Nephron (organoid): ENCODE results near the gene LAMB2.
A peak's percentile ranks its signal among the peaks of the same experiment; 100 is the strongest.

ENCODE experiments used
- H3K27ac Mint-ChIP-seq, 3 experiments: 2 replicates each; pipeline ENCODE4 v1.8.0; 2020; ENCODE audit warnings: mixed read lengths in 3 of 3, mild to moderate bottlenecking in 2 of 3, moderate library complexity in 1 of 3
- H3K27me3 Mint-ChIP-seq: 2 replicates; pipeline ENCODE4 v1.8.0; 2021; ENCODE audit warnings: low read depth, mild to moderate bottlenecking, moderate library complexity, mixed read lengths
- H3K36me3 Mint-ChIP-seq: 2 replicates; pipeline ENCODE4 v1.8.0; 2020; ENCODE audit warnings: low read depth, mixed read lengths
- H3K4me1 Mint-ChIP-seq: 2 replicates; pipeline ENCODE4 v1.8.0; 2020; ENCODE audit warnings: mixed read lengths
- H3K4me3 Mint-ChIP-seq, 3 experiments: 2 replicates each; pipeline ENCODE4 v1.8.0; 2020; ENCODE audit warnings: mild to moderate bottlenecking in 3 of 3, mixed read lengths in 3 of 3, moderate library complexity in 2 of 3
- H3K9me3 Mint-ChIP-seq: 2 replicates; pipeline ENCODE4 v1.8.0; 2020; ENCODE audit warnings: mixed read lengths
- TF ChIP-seq, protein P1 (sequence below), 3 experiments: fragments of 200-600 bp; sonication (generic); IDR thresholded peaks; one replicate each; pipeline ENCODE4 v1.5.0; 2021; ENCODE audit warnings: antibody characterized with exemption in 3 of 3; ENCODE audit not compliant: unreplicated experiment in 3 of 3

LAMB2 gene

DNA sequence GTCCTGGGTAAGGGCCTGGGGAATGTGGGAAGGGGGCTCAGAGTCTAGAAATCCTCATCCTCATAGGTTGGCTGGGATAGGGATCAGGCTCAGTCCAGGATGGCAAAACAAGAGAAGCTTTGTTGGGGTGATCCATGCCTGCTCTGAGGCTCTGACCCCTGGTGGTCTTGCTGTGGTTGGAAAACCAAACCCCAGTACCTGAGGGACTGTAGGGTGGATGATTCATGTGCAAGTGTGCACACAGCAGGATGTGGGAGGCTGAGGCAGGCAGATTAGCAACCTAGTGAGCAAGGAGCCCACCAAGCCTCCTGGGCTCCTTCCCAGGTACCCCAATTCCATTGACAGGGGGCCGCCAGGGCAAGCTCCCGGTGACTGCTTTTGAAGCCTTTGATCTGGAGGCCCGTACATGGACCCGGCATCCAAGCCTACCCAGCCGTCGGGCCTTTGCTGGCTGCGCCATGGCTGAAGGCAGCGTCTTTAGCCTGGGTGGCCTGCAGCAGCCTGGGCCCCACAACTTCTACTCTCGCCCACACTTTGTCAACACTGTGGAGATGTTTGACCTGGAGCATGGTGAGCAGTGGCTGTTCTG is 41.6 kb upstream of the LAMB2 start:
- Mint-ChIP-seq H3K36me3 (peaks cover 24% of the 10 kb centered on the region), H3K4me3 (peak overlapping the region; percentile 86 to 92 (median 92)), H3K27me3 (peaks cover 3% of the 10 kb centered on the region), H3K4me1 (peaks cover 53% of the 10 kb centered on the region), H3K27ac (peak overlapping the region; percentile 92 to 96 (median 95)), H3K9me3 (no peaks in the 10 kb centered on the region)
- TF ChIP-seq, protein P1, sequence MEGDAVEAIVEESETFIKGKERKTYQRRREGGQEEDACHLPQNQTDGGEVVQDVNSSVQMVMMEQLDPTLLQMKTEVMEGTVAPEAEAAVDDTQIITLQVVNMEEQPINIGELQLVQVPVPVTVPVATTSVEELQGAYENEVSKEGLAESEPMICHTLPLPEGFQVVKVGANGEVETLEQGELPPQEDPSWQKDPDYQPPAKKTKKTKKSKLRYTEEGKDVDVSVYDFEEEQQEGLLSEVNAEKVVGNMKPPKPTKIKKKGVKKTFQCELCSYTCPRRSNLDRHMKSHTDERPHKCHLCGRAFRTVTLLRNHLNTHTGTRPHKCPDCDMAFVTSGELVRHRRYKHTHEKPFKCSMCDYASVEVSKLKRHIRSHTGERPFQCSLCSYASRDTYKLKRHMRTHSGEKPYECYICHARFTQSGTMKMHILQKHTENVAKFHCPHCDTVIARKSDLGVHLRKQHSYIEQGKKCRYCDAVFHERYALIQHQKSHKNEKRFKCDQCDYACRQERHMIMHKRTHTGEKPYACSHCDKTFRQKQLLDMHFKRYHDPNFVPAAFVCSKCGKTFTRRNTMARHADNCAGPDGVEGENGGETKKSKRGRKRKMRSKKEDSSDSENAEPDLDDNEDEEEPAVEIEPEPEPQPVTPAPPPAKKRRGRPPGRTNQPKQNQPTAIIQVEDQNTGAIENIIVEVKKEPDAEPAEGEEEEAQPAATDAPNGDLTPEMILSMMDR (IDR thresholded peaks at IDR 0.05; ENCODE audit: unreplicated experiment in 3 of 3): no peak

DNA sequence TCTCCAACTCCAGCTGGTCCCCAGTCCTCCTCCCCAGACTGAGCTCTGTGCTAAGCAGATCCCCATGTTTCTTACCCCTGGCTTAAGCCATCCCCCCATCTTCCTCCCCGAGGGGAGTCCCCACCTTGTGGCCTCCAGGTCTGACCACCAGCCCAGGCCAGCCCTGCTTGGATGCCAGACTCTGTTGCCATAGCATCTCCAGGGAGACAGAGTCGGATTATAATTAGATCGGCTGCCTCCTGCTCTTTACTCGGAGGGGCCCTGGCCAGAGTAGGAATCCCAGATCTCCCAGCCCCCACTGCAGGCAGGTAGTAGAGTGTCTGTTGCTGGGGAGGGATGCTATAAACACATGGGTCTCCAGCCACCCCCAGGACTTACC is 40.9 kb upstream of the LAMB2 start:
- Mint-ChIP-seq H3K4me3 (peak overlapping the region; percentile 86 to 92 (median 92)), H3K4me1 (peaks cover 48% of the 10 kb centered on the region), H3K27me3 (peaks cover 3% of the 10 kb centered on the region), H3K36me3 (peaks cover 20% of the 10 kb centered on the region), H3K27ac (peak overlapping the region; percentile 92 to 96 (median 95)), H3K9me3 (no peaks in the 10 kb centered on the region)
- TF ChIP-seq, protein P1 (IDR thresholded peaks at IDR 0.05; ENCODE audit: unreplicated experiment in 3 of 3): no peak

DNA sequence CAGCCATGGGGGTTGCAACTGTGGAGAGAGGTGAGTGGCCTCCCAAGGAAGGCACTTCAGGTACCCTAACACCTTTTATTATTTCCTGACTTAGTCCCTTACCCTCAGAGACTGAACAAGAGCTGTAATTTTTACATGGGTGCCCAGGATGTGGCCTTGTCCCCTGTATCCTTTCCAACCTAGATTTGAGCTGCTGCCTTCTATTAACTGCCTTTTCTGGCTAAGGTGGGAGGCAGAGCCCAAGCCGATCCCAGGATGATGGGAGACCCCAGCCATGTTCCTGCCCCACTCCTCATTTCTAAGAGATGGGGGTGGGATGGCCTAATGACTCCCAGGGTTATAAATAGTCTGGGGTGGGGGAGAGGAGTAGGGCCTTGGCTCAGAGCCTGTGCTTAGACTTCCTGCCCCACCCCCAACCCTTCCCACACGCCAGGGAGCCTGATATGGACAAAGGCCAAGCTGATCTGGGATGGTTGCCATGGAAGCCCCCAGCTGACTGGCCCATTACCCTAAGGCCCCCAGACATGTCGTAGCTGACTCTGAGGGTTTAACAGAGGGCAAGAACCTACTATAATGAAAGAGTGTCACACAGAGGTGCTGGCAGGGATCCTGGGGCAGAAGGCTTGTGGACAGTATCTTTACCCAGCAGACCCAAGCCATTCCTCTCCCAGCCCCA is 40.4 kb upstream of the LAMB2 start:
- no peaks in the 10 kb centered on the region for H3K9me3 Mint-ChIP-seq
- H3K36me3 Mint-ChIP-seq: peaks cover 20% of the 10 kb centered on the region
- H3K4me1 Mint-ChIP-seq: peaks cover 47% of the 10 kb centered on the region
- peaks cover 3% of the 10 kb centered on the region for H3K27me3 Mint-ChIP-seq
- TF ChIP-seq, protein P1 (IDR thresholded peaks at IDR 0.05; ENCODE audit: unreplicated experiment in 3 of 3): no peak
- peak overlapping the region; percentile 92 to 96 (median 95) for H3K27ac Mint-ChIP-seq
- H3K4me3 Mint-ChIP-seq: peak overlapping the region; percentile 86 to 92 (median 92)

DNA sequence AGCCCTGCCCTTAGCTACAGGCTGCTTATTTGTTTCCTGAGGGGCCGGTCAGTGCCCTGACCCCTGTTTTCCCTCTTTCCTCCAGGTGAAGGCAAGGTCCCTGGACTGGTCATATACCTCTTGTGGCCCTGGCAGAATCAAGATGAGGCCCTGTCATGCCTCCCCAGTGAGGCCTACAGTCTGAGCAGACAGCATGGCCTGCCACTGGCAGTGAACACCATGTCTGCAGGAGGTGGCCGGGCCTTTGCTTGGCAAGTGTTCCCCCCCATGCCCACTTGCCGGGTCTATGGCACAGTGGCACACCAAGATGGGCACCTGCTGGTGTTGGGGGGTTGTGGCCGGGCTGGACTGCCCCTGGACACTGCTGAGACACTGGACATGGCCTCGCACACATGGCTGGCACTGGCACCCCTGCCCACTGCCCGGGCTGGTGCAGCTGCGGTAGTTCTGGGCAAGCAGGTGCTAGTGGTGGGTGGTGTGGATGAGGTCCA is 39.7 kb upstream of the LAMB2 start:
- Mint-ChIP-seq H3K9me3 (no peaks in the 10 kb centered on the region), H3K27ac (peak overlapping the region; percentile 92 to 96 (median 95)), H3K36me3 (peaks cover 20% of the 10 kb centered on the region), H3K4me3 (peak overlapping the region; percentile 86 to 92 (median 92)), H3K4me1 (peaks cover 47% of the 10 kb centered on the region), H3K27me3 (peaks cover 3% of the 10 kb centered on the region)
- TF ChIP-seq, protein P1 (IDR thresholded peaks at IDR 0.05; ENCODE audit: unreplicated experiment in 3 of 3): no peak

DNA sequence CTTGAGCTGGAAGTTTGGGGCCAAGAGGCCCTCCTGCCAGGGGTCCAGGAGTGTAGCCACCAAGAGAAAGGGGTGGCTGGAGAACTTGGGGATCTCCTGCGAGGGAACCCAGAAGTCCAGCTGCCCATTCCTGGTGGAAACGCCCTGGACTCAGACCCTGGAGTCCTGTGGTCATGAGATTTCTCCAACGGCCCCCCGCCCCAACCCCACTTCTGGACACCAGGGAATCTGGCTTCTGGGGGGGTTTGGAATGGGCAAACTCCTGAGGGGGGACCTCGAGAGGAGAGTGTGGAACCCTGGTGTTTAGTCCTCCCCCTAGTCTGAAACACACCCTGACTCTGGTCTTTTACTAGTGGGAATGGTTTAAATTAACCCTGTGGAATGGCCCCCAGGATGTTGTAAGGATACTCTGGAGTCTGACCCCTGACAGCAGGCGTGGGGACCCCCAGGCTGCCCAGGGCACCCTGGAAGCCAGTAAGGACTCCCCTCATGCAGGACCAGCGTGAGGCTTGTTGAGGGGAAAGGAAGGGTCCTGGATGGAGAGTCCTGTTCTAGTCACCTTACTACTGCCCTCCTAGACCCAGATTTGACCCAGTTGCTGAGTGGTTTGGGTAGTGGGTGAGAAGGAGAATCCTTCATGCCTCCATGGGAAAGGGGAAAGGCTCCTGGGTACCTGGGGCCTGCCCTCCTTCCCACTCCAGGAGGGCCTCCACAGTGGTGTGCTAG is 39.1 kb upstream of the LAMB2 start:
- Mint-ChIP-seq H3K4me1 (peaks cover 47% of the 10 kb centered on the region), H3K4me3 (peak overlapping the region; percentile 86 to 92 (median 92)), H3K36me3 (peaks cover 20% of the 10 kb centered on the region), H3K27me3 (peaks cover 3% of the 10 kb centered on the region), H3K9me3 (no peaks in the 10 kb centered on the region), H3K27ac (peak overlapping the region; percentile 87 to 95 (median 92))
- TF ChIP-seq, protein P1 (IDR thresholded peaks at IDR 0.05; ENCODE audit: unreplicated experiment in 3 of 3): no peak
